MM.1S (cell line): ENCODE measurements around the gene PDE1C.

Experiments
- DNase-seq: peaks from one replicate; pipeline ENCODE4 v3.0.0-alpha.2; 2015
- H2AFZ ChIP-seq: fragments of 300-600 bp; sonication (generic); 2 replicates; pipeline ENCODE4 v1.6.0; 2016; ENCODE audit warnings: antibody characterized with exemption, low read length
- H3F3A ChIP-seq: fragments of 300-600 bp; sonication (generic); 2 replicates; pipeline ENCODE4 v1.6.1; 2016; ENCODE audit warnings: mild to moderate bottlenecking, antibody characterized with exemption, low read length, moderate library complexity, mixed read lengths; ENCODE audit not compliant: insufficient read depth
- H3K27ac ChIP-seq: fragments of 300-600 bp; sonication (generic); 2 replicates; pipeline ENCODE4 v1.5.1; 2016; ENCODE audit warnings: mild to moderate bottlenecking, low read length
- H3K27me3 ChIP-seq: fragments of 300-600 bp; sonication (generic); replicated peaks from 2 replicates; pipeline ENCODE4 v1.6.0; 2016; ENCODE audit warnings: low read length; ENCODE audit not compliant: insufficient read depth
- H3K36me3 ChIP-seq: fragments of 300-600 bp; sonication (generic); replicated peaks from 2 replicates; pipeline ENCODE4 v1.6.1; 2016; ENCODE audit warnings: mild to moderate bottlenecking, low read length, mixed read lengths; ENCODE audit not compliant: insufficient read depth
- H3K4me1 ChIP-seq: fragments of 300-600 bp; sonication (generic); 2 replicates; pipeline ENCODE4 v1.6.1; 2016; ENCODE audit warnings: low read length, mixed read lengths
- H3K4me2 ChIP-seq: fragments of 300-600 bp; sonication (generic); 2 replicates; pipeline ENCODE4 v1.6.0; 2016; ENCODE audit warnings: low read depth, low read length
- H3K4me3 ChIP-seq: fragments of 300-600 bp; sonication (generic); 2 replicates; pipeline ENCODE4 v1.5.1; 2016; ENCODE audit warnings: low read length, mixed read lengths
- H3K79me2 ChIP-seq: fragments of 300-600 bp; sonication (generic); 2 replicates; pipeline ENCODE4 v1.6.1; 2016; ENCODE audit warnings: mixed run types, low read length, mixed read lengths
- H3K9ac ChIP-seq: fragments of 300-600 bp; sonication (generic); 2 replicates; pipeline ENCODE4 v1.6.1; 2016; ENCODE audit warnings: low read length, mixed read lengths
- H3K9me2 ChIP-seq: fragments of 300-600 bp; sonication (generic); replicated peaks from 2 replicates; pipeline ENCODE4 v1.6.1; 2016; ENCODE audit warnings: mild to moderate bottlenecking, low read length, mixed read lengths; ENCODE audit not compliant: insufficient read depth
- H3K9me3 ChIP-seq: fragments of 300-600 bp; sonication (generic); replicated peaks from 2 replicates; pipeline ENCODE4 v1.6.1; 2016; ENCODE audit warnings: mild to moderate bottlenecking, low read length, mixed read lengths; ENCODE audit not compliant: insufficient read depth
- H4K20me1 ChIP-seq: fragments of 300-600 bp; sonication (generic); 2 replicates; pipeline ENCODE4 v1.6.1; 2016; ENCODE audit warnings: mild to moderate bottlenecking, low read length, moderate library complexity, mixed read lengths; ENCODE audit not compliant: insufficient read depth
- CTCF ChIP-seq: fragments of 300-600 bp; sonication (generic); IDR thresholded peaks from 2 replicates; pipeline ENCODE4 v1.5.1; 2016; ENCODE audit warnings: antibody characterized with exemption, low read length, mixed read lengths
- EZH2 ChIP-seq: fragments of 300-600 bp; sonication (generic); optimal IDR thresholded peaks from 2 replicates; pipeline ENCODE3; 2017; ENCODE audit warnings: low read depth, mild to moderate bottlenecking, antibody characterized with exemption, low read length, mixed read lengths
- EZH2phosphoT487 ChIP-seq: fragments of 300-600 bp; sonication (generic); IDR thresholded peaks from 2 replicates; pipeline ENCODE4 v1.6.1; 2018; ENCODE audit warnings: antibody characterized with exemption, low read length

The PDE1C gene

GRCh38 chr7:32092346-32092745 lies 22.1 kb upstream of the PDE1C start:
- H3K27me3 ChIP-seq = no peaks in the 10 kb centered on the region
- no peaks in the 10 kb centered on the region for H3K4me1 ChIP-seq
- H3K9me3 ChIP-seq = no peaks in the 10 kb centered on the region
- no peaks in the 10 kb centered on the region for H4K20me1 ChIP-seq
- no peak overlapping the region for H2AFZ ChIP-seq
- H3K36me3 ChIP-seq = no peaks in the 10 kb centered on the region
- TF ChIP-seq EZH2 = no peak
- no peak overlapping the region for H3K4me3 ChIP-seq
- no peaks in the 10 kb centered on the region for H3K9me2 ChIP-seq
- no peak overlapping the region for H3K9ac ChIP-seq
- no peaks in the 10 kb centered on the region for H3F3A ChIP-seq
- H3K27ac ChIP-seq = no peak overlapping the region
- DNase-seq = no peak
- no peak overlapping the region for H3K4me2 ChIP-seq
- no peaks in the 10 kb centered on the region for H3K79me2 ChIP-seq

GRCh38 chr7:32091608-32092210 lies 21.5 kb upstream of the PDE1C start:
- no peaks in the 10 kb centered on the region for H3K9me2 ChIP-seq
- H3K27me3 ChIP-seq = no peaks in the 10 kb centered on the region
- H3K27ac ChIP-seq = no peak overlapping the region
- H3K4me3 ChIP-seq = no peak overlapping the region
- DNase-seq = no peak
- H3K9me3 ChIP-seq = no peaks in the 10 kb centered on the region
- no peaks in the 10 kb centered on the region for H3K4me1 ChIP-seq
- no peaks in the 10 kb centered on the region for H3K36me3 ChIP-seq
- no peaks in the 10 kb centered on the region for H4K20me1 ChIP-seq
- TF ChIP-seq EZH2phosphoT487 (no peak), EZH2 (no peak), CTCF (no peak)
- no peak overlapping the region for H2AFZ ChIP-seq
- H3K79me2 ChIP-seq = no peaks in the 10 kb centered on the region
- H3F3A ChIP-seq = no peaks in the 10 kb centered on the region
- H3K9ac ChIP-seq = no peak overlapping the region
- no peak overlapping the region for H3K4me2 ChIP-seq

- no peak for TF ChIP-seq EZH2phosphoT487
- no peak for TF ChIP-seq CTCF
- TF ChIP-seq EZH2 = no peak
- Histone ChIP-seq H3K4me1 (no peaks in the 10 kb centered on the region), H3K9me2 (no peaks in the 10 kb centered on the region), H3K36me3 (no peaks in the 10 kb centered on the region), H3F3A (no peaks in the 10 kb centered on the region), H3K4me3 (no peak overlapping the region), H3K79me2 (no peaks in the 10 kb centered on the region), H3K9ac (no peak overlapping the region), H3K27ac (no peak overlapping the region), H3K27me3 (no peaks in the 10 kb centered on the region), H3K9me3 (no peaks in the 10 kb centered on the region), H4K20me1 (no peaks in the 10 kb centered on the region), H3K4me2 (no peak overlapping the region), H2AFZ (no peak overlapping the region)
- no peak for DNase-seq
Measured at GRCh38 chr7:32089678-32090077, 19.5 kb upstream of the PDE1C start.

- Histone ChIP-seq H3K9me3 (no peaks in the 10 kb centered on the region), H3K79me2 (no peaks in the 10 kb centered on the region), H3K4me3 (no peak overlapping the region), H3F3A (no peaks in the 10 kb centered on the region), H3K4me1 (no peaks in the 10 kb centered on the region), H3K27me3 (no peaks in the 10 kb centered on the region), H3K4me2 (no peak overlapping the region), H2AFZ (no peak overlapping the region), H3K27ac (no peak overlapping the region), H3K9me2 (no peaks in the 10 kb centered on the region), H3K36me3 (no peaks in the 10 kb centered on the region), H3K9ac (no peak overlapping the region), H4K20me1 (no peaks in the 10 kb centered on the region)
- no peak for DNase-seq
- no peak for TF ChIP-seq CTCF
Measured at GRCh38 chr7:32089256-32089655, 19.0 kb upstream of the PDE1C start.
